RWPE1 (cell line): ENCODE results near the gene DNAH14.

Experiments used
- CTCF ChIA-PET: fragments of 350-600 bp; sonication (Branson Sonifier 250); formaldehyde crosslinking; extraction: SDS; loops from one replicate; lab custom pipeline; 2021; lab: Yijun Ruan, JAX
- POLR2A ChIA-PET: fragments of 400-600 bp; formaldehyde crosslinking; extraction: SDS; loops from one replicate; lab custom pipeline; 2020; ENCODE audit warnings: antibody characterized with exemption; ENCODE audit not compliant: low non-redundant PET; lab: Yijun Ruan, JAX
- DNase-seq: peaks from one replicate; pipeline ENCODE4 v3.0.0; 2012; ENCODE audit warnings: low spot score
- H3K27ac ChIP-seq: fragments of 450-650 bp; 2 replicates; pipeline ENCODE4 v1.5.1; 2017
- TF ChIP-seq, protein P1 (sequence below): fragments of 450-650 bp; conservative IDR thresholded peaks from 2 replicates; pipeline ENCODE4 v1.5.1; 2017; ENCODE audit warnings: low read depth, mild to moderate bottlenecking

The DNAH14 gene

DNA sequence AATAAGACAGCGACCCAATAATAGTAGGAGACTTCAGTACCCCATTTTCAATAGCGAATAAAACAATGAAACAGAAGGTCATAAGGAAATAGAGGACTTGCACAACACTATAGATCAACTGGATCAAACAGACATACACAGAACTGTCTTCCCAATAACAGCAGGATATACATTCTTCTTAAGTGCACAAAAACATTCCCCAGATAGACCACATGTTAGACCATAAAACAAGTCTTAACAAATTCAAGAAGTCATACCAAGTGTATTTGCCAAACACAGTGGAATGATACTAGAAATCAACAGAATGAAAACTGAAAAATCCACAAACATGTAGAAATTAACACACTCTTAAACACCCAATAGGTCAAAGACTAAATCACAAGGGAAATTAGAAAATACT is 420.4 kb downstream of the DNAH14 start:
- TF ChIP-seq, protein P1, sequence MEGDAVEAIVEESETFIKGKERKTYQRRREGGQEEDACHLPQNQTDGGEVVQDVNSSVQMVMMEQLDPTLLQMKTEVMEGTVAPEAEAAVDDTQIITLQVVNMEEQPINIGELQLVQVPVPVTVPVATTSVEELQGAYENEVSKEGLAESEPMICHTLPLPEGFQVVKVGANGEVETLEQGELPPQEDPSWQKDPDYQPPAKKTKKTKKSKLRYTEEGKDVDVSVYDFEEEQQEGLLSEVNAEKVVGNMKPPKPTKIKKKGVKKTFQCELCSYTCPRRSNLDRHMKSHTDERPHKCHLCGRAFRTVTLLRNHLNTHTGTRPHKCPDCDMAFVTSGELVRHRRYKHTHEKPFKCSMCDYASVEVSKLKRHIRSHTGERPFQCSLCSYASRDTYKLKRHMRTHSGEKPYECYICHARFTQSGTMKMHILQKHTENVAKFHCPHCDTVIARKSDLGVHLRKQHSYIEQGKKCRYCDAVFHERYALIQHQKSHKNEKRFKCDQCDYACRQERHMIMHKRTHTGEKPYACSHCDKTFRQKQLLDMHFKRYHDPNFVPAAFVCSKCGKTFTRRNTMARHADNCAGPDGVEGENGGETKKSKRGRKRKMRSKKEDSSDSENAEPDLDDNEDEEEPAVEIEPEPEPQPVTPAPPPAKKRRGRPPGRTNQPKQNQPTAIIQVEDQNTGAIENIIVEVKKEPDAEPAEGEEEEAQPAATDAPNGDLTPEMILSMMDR: no peak
- DNase-seq: peak; percentile 69
- CTCF ChIA-PET: no interaction called here
- H3K27ac ChIP-seq: no peak overlapping the region
- POLR2A ChIA-PET: no interaction called here

DNA sequence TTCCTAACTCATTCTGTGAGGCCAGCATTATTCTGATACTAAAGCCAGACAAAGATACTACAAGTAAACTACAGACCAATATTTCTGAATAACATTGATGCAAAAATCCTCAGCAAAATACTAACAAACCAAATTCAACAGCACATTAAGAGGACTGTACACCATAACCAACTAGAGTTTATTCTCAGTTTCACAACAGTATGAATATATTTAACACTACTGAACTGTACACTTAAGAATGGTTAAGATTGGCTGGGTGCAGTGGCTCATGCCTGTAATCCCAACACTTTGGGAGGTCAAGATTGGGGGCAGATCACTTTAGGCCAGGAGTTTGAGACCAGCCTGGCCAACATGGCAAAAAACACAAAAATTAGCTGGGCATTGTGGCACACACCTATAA is 421.4 kb downstream of the DNAH14 start:
- no peak overlapping the region for H3K27ac ChIP-seq
- DNase-seq: no peak
- POLR2A ChIA-PET: no interaction called here
- TF ChIP-seq, protein P1: no peak
- CTCF ChIA-PET: interaction anchor here (0.7 kb wide), 1 partner anchor 838 kb away, joined by 6 read pairs; no protein-coding TSS in a partner anchor

- DNase-seq: no peak
- TF ChIP-seq, protein P1: no peak
- no peak overlapping the region for H3K27ac ChIP-seq
- ChIA-PET POLR2A (no interaction called here), CTCF (no interaction called here)
Observed at GRCh38 chr1:225354906-225355305, 425.4 kb downstream of the DNAH14 start.

DNA sequence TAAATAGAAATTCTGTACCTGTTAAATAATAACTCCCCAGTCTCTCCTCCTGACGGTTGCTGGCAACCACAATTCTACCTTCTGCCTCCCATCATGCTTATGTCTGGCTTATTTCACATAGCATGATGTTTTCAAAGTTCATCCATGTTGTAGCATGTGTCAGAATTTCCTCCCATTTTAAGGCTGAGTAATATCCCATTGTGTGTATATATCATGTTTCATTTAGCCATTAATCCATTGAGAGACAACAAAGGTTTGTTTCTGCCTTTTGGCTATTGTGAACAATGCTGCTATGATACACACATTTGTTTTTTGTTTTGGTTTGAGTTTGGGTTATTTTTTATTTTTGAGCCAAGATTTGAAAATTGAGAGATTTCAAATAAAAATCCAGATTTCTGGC is 426.4 kb downstream of the DNAH14 start:
- H3K27ac ChIP-seq: no peak overlapping the region
- POLR2A ChIA-PET: no interaction called here
- CTCF ChIA-PET: no interaction called here
- TF ChIP-seq, protein P1: no peak
- no peak for DNase-seq

DNA sequence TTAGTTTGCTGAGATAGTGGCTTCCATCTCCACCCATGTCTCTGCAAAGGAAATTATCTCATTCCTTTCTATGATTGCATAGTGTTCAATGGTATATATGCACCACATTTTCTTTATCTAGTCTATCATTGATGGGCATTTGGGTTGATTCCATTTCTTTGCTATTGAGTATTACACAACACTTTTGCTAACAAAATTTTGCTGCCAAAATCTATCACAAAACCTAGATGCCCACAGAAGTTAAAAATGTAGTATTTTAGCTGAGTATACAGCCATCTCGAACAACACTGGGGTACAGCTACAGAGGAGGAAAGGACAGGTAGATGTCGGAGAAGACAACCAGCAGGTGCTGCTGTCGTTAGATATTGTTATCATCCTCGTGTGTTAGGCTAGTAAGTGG is 430.6 kb downstream of the DNAH14 start:
- H3K27ac ChIP-seq: no peak overlapping the region
- TF ChIP-seq, protein P1: no peak
- POLR2A ChIA-PET: no interaction called here
- DNase-seq: no peak
- CTCF ChIA-PET: no interaction called here

DNA sequence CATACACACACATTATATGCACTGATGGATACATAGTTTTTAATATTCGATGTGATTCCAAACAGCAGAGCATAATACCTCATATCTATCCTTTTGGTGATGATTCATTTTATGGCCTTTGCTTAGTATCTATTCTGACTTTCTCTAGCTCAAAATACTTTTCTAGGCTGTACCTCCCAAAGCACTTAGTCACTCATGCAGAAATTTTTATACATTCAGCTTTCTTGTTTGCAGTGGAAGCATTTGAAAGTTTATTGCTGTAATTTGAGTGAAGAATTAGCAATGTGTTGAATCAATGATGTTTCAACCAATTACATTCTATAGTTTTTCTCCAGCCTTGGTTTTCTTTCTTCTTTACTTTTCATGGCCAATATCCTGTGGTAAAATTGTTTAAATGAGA is 431.7 kb downstream of the DNAH14 start:
- TF ChIP-seq, protein P1: no peak
- POLR2A ChIA-PET: no interaction called here
- DNase-seq: no peak
- CTCF ChIA-PET: no interaction called here
- no peak overlapping the region for H3K27ac ChIP-seq

GRCh38 chr1:225362805-225363204 is 433.3 kb downstream of the DNAH14 start:
- ChIA-PET POLR2A (no interaction called here), CTCF (no interaction called here)
- H3K27ac ChIP-seq: no peak overlapping the region
- TF ChIP-seq, protein P1: no peak
- DNase-seq: no peak
